G401.6 (cell line): Measurements from ENCODE around the gene UMODL1.

ENCODE experiments used
- FAIRE-seq: peaks from 2 replicates; lab custom pipeline; 2012; peaks lifted over from hg19 to GRCh38; lab: Jason Lieb, UNC

UMODL1 gene

DNA sequence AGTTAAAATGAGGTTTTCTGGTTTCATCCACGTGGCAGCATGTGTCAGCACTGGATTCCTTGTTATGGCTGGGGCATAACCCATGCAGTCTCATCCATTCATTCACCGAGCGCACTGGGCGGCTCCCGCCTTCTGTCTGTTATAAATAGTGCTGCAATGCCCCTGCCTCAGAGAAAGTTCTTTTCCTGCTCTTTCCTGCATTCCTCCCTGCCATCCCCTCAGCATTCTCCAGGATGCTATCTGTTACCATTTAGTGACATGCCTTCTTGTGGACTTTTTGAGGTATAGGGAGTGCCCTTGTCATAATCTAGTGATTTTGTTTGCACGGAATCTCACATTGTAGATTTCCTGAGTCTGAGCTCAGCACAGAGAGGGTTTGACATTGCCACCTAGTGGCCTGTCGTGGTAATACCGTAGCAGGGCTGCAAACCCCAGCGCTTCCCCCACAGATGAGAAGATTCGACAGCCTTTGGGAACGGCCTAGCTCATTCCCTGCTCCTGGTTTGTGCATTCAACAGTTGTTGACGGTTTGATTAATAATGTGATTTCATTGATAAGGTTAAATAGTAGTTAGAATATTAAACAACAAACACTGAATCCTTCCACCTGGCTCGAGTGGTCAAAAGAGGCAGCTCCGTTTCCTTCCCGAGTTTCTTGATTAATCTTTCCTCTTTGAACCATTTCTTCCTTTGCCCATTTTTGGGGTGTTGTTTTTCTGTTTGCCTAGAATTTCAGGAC is 46.3 kb downstream of the UMODL1 start:
- peak; percentile 23 for FAIRE-seq

DNA sequence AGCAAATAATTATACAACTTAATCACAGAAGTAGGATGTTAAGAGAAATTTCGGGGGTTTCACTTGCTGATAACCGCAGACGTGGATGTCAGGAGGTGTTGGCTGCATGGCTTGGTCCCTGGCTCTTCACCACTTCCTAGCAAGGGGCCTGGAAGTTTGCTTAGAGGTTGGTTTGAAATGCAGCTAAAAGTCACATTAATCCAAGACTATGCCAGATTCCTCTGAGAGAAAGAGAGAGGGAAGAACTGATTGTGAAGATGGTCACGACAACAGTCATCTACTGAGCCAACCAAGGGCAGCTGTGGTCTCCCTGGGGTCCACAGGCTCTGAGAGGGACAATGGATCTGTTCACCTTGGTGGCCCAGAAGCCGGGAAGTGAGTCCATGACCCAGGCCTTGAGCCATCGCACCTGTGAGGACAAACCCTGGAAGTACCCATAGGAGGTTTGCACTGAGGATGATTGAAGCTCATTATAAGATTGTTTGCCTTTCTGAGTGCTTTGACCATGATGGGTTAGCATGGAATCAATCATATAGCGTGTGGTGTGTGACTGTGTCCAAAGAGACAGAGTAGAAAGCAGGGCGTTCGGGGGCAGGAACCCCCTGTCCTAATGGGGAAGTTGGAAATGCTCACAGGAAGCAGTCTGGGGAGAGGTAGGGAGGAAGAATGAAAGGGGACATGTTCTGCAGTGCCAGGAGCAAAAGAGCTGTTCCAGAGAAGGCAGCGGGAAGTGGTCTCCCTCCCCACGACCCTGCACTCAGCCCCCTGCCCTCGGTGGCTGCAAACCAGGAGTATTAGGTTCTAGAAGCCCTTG is 47.1 kb downstream of the UMODL1 start:
- no peak for FAIRE-seq

DNA sequence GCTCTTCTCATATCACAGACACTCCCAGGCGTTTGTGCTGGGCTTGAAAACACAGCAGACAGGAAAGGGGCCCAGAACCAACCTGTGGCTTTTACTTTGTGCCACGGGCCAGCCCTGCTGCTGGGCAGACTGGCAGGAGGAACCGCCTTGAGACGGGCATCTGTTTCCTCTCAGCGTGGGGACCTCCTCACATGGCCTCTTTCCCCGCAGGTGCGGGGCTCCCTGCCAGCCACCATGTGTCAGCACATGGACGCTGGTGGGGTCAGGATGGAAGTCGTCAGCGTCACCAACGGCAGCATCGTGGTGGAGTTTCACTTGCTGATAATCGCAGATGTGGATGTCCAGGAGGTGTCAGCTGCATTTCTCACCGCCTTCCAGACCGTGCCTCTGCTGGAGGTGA is 47.8 kb downstream of the UMODL1 start:
- no peak for FAIRE-seq

DNA sequence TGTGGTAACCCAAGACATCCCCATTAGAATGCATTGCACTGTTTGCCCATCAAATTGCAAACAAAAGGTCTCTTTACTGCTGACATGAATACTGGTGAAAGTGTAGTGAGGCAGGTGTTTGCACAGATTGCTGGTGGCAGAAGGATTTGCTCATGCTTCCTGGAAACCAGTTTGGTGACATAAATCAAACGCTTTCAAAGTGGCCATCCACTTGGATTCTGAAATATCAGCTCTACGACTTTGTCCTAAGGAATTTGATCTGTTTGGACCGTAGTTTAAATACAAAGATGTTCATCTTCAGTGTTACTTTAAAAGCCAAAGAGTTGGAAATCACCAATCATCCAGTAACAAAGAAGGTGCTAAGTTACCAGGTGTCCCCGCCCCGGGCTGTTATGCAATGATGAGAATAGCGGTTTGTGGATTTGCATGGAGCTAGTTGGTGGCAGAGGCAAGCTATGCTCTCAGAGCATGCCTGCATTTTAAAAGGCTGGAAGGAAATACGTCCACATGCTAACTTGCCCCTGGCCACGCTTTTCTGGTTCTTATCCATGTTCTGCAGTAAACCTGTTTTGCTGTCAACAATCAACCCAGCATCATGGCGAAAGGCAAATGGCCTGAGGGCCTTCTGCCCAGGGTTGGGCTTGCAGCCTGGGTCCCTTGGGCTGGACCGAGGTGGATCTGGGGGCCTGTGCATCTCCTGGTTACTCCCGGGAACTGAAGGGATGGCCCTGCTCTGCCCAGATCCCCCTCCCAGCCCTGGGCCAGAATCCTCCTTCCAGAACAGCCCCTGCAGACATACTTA is 49.2 kb downstream of the UMODL1 start:
- no peak for FAIRE-seq

DNA sequence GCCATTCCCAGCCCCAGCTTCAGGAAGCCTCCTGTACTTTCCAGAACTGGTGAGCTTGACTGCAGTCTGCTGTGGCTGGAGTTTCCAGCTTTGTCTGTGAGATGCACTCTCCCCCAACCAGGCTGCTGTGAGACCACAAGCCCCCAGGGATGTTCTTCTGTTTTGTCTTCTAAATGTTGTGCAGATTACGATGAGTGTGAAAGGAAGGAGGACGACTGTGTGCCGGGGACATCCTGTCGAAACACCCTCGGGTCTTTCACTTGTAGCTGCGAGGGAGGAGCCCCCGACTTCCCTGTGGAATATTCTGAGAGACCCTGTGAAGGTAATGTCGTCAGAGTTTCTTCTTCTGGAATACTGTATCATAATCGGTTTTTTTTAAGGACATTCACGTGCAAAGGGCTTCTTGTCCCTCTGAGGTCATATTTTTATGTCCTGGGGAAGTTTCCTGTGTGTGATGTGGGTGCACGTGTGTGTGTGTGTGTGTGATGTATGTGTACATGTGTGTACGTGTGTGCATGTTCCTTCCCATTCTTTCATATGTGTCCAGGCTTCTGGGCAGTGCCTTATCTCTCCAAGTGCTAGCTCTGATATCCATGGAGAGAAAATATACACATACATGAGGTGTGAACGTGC is 49.9 kb downstream of the UMODL1 start:
- FAIRE-seq = no peak

DNA sequence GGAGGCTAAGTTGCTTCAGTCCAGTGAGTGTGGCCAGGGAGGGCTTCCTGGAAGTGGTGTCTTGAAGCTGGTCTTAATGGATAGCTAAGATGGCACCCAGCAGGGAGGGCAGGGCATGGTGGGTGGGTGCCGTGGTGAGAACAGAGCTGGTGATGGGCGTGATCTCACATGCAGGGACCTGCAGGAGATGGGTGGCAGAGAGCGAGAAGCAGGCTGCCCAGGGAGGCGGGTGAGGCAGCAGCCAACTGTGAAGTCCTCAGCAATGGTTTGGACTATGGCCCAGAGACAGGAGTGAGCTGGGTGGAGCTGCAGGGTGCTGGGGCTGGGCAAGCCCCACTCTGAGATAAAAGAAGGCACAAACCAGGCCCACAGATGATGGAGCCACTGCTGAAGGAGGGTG is 50.7 kb downstream of the UMODL1 start:
- no peak for FAIRE-seq

DNA sequence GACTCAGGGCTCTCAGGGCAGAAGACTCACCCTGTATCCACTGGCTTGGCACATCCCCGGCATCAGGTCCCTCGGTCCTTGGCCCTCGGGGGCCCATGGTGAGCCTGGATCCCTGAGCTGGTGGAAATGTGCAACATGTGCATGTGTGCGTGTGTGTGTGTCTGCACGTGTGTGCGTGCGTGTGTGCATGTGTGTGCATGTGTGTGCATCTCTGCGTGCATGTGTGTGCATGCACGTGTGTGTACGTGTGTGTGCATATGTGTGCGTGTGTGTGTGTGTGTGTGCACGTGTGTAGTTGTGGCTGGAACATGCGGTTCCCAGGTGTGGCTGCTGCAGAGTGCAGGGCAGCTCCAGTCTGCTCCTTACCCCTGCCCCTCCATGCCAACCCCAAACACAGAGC is 51.3 kb downstream of the UMODL1 start:
- no peak for FAIRE-seq

DNA sequence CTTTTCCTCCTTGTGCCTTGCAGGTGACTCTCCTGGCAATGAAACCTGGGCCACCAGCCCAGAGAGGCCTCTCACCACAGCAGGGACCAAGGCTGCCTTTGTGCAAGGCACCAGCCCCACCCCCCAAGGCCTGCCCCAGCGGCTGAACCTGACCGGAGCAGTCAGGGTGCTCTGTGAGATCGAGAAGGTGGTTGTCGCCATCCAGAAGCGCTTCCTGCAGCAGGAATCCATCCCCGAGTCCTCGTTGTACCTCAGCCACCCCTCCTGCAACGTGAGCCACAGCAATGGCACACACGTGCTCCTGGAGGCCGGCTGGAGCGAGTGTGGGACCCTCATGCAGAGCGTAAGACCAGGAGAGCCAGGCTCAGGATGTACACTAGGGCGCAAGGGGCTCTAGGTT is 51.7 kb downstream of the UMODL1 start:
- no peak for FAIRE-seq

DNA sequence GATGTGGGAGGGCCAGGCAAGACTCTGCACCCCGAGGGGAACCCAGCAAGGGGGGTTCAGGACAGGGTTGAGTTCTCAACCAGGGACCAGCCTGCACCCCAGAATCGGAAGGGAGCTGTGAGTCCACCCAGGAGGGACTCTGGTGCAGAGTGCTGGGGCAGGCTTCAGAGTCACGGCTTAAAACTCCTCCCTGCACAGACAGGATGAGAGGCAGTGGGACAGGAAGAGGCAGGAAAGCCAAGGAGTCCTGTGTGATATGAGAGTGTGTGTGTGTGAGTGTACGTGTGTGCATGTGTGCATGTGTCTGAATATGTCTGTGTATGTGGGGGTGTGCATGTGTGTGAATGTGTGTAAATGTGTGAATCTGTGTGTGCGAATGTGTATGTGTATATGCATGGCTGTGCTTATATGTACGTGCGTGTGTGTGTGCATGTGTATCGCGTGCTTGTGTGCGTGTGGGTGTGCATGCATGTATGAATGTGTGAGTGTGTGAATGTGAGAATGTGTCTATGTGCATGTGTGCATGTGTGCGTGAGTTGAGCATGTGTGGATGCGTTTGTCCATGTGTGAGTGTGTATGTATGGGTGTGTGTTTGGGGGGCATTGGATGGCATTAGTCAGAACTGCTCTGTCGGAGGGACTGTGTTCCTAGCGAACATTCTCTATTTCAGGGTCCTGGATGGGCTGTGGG is 52.2 kb downstream of the UMODL1 start:
- no peak for FAIRE-seq

DNA sequence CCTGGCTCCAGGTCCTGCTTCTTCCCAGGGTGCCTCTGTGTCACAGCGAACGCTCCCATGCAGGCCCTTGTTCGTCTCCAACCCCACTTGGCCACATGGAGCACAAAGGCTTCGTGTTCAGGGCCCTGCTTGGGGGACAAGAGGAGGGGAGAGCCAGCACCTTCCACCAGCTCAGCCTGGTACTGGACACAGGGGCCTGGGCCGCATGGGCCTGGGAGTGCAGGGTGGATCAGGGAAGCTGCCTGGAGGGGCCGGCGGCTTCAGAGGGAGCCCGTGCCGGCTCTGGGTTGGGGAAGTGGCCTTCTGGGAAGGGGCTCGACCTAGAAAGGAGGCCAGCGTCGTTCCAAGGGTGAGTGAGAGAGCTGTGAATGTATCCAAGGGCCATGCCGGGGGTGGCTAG is 53.0 kb downstream of the UMODL1 start:
- no peak for FAIRE-seq

DNA sequence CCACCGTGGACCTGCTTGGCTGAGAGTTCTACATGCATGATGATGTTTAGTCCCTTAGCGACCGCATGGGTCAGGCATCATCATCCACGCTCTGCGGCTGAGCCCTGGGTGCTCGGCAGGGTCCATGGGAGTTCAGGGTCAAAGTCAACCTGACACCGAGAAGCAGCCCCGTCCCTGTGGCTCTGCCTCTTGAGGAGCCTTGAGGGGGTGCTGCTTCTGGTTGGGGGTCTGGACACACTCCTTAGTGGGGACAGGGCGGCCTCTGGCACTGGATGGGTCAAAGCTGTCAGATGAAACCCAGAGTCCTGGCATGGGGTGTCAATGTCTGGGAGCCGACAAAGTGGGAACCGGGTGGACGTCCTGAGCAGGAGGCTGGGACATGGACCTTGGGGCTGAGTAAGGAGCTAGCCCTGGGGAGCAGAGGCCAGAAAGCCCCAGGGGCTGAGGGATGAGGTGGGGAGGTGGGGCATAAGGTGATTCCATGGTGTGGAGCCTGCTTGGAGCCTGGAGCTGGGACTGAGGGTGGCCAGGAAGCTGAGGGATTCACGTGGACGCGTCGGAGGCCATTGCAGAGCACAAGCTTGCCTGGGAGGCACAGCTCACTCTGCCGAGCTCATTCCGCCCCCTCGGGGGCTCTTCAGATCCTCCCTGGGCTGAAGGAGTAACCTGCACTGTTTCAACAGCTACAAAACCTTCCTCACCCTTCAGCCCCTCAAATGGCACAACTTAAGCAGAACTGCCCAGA is 53.9 kb downstream of the UMODL1 start:
- no peak for FAIRE-seq

DNA sequence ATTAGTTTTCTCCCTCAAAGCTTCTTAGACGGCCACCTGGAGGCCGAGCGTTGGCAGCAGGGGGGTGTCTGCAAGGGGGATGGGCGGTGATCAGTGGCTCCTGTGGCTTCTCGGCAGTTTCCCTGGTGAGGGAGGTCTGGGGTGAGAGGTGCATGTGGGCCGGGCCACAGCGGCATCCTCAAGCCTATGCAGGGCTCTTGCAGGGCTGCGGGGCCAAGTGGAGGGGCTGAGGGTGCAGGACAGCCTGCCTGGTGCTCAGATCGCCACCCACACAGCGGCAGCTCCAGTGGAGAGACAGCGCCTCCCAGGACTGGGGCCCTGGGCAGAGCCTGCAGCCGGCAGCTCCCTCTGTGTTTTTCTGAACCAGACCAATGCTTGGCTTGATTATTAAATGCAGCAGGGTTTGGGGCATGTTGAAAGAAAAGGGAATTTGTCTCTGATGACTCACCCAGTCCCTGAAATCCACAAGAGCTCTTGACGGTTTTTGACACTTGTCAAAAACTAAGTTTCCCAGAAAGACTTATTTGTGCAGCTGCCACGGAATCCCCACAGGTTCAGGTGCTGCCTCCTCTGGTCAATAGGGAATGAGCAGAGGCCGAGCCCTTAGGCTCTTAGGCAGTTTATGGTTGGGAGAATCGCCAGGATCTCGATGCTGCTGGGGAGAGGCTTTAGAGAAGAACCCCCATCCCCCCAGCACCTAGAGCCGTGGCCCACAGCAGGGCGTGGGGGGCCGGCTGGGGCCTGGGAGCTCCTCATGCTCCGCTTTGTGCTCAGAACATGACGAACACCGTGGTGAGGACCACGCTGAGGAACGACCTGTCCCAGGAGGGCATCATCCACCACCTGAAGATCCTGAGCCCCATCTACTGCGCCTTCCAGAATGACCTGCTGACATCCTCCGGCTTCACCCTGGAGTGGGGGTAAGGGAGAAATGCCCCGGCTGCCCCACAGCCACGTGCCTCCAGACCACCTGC is 54.7 kb downstream of the UMODL1 start:
- no peak for FAIRE-seq

DNA sequence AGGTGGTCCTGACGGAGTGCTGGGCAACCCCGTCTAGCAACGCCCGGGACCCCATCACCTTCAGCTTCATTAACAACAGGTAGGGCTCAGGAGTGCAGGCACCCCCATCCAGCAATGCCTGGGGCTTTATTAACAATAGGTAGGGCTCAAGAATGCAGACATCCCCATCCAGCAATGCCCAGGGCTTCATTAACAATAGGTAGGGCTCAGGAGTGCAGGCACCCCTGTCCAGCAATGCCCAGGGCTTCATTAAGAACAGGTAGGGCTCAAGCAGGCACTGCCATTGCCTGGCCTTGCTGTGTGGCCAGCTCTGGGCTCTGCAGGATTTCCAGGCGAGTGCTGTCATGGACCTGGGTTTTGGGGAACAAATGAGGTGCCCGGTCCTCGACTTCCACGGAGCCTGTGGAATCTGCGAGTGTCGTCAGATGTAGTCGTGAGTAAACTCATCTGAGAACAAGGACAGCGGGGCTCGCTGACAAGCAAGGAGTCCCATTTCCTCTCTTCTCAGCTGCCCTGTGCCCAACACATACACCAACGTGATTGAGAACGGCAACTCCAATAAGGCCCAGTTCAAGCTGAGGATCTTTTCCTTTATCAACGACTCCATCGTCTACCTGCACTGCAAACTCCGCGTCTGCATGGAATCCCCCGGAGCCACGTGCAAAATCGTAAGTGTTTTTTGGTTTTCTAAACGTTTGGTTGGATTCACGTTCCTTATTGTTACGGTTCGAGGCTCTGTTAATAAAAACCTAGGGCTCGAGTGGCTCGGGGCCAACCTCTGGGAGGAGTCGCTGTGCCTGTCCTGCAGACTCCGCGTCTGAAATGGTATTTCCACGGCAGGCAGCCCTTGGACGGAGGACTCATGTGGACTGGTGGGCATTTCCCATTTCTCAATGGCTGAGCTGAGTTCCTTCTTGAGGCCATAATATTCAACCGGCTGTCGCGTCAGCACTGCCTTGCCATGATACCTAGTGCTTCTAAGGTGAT is 56.3 kb downstream of the UMODL1 start:
- no peak for FAIRE-seq

DNA sequence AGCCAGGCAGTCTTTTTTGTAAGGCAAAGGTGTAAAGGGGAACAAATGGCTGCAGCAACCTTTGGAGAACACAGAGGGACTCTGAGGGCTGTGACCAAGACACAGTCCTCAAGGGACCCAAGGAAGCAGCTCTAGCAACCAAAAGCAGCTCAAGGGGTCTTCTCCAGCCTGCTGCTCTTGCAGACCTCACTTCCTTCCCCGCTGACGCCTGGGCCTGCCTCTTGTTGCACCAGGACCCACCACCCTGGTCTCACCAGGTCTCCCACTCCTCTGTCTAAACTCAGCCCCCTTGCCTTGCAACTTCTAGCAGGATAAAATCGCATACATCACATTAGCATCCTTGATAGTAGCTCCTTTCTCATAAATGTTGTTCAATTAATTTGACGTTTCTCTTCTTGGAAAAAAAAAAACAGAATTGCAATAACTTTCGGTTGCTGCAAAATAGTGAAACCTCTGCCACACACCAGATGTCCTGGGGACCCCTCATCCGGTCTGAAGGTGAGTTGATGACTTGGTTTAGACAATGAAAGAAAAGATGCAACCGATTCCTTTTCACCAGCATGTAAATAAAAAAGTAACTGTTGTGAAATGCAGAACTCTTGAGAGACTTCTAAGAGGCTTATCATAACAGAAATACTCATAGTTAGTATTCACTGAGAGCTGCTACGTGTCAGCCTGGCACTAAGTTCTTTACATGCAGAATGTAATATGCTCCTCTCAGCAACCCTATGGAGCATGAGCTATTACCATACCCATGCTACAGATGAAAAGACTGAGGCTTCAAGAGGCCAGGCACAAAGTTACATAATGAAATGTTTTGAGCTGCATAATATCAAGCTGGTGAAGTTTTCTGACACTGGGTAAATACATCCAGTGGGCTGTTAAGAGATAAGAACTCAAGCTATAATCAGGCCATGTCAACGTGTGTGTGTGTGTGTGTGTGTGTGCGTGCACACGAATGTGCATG is 58.5 kb downstream of the UMODL1 start:
- FAIRE-seq = no peak

DNA sequence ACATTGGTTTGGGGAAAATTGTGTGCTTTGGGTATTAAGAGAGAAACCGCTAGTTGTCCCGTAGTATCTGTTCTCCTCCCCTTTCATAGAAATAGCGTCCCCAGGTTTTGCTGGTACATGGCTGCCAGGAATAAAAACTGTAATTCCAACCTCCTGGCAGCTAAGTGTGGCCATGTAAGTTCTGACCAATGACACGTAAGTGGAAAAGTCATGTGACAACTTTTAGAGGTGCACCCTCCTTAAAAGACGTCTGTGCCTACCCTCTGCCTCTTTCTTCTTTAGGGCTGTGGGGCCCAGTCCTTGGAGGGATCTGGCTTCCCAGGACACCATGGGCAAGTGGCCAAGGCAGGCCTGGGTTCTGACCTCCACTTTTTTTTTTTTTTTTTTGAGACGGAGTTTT is 59.3 kb downstream of the UMODL1 start:
- no peak for FAIRE-seq

DNA sequence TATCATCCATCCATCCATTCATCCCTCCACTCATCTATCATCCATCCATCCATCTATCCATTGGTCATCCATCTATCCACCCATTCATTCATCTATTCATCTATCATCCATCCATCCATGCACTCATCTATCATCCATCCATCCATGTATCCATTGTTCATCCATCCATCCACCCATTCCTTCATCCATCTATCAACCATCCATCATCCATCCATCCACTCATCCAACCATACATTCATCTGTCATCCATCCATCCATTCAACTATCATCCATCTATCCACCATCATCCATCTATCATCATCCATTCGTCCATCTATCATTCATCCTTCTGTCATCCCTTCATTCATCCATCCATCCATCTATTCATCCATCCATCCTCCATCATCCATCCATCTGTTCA is 61.1 kb downstream of the UMODL1 start:
- FAIRE-seq = no peak

DNA sequence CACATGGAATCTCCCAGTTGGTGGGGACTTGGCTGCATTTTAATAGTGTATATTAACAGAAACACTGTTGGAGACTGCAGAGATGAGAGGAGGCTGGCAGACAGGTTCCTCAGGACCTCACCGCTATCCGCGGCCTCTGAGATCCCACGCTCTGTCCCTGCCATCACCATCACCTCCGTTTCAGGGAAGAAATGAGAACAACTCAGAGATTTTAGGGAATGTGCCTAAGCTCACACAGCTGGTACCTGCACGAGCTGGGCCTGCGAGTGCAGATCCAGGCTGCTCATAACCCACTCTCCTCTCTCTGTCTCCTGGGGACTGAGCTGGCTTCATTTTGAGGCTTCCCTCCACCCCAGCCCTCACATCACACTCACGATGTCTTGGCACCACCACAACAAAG is 62.0 kb downstream of the UMODL1 start:
- FAIRE-seq = no peak
